ENCODE measurements around the gene RNFT1. TPM values are rescaled to one million over a fixed set of nuclear protein-coding genes. Genes with fewer than 3 reads are reported as not detected.
A peak's percentile ranks its signal among the peaks of the same experiment; 100 is the strongest.

Gene RNFT1
- total RNA-seq, 1 experiment from 2014 or later, result 6.8 TPM

DNA sequence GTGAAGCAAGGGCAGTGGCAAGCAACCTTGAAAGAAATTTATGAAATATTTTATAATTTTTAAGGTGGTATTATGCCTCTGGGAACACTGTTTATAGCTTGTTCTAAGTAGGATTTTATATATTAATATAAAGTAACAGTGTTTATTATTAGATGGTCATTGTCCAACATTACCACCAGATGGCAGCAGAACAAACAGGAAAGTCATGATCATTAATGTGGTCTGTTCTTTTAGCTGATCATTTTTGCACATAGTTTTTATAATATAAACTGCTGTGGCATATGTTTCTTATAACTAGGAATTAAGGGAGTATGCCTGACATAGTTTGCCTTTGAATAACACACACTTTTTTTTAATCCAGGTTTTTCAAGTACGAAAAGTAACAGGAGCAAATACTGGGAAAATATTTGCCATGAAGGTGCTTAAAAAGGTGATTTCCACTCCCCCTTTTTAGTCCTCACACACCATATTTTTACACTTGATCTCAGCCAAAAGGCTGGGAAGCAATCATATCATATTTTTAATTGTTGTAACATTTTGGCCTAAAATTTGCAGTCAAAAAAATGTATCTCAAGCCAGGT lies 50.2 kb downstream of the RNFT1 start:
- no peak overlapping the region for H2BK20ac ChIP-seq (ENCODE audit: low read depth, low read length, poor library complexity, severe bottlenecking)
- Mint-ChIP-seq H3K4me1 (no peaks in the 10 kb centered on the region), H3K27me3 (ENCODE audit: low read depth) (no peaks in the 10 kb centered on the region), H3K9me3 (no peaks in the 10 kb centered on the region), H3K36me3 (ENCODE audit: insufficient read depth in 1 of 3, low read depth in 3 of 3) (peaks cover 4 to 38% (median 28%) of the 10 kb centered on the region in 3 experiments; a peak in 6 of 7 replicates), H3K27ac (no peak overlapping the region), H3K4me3 (no peak overlapping the region)
- H3K27ac ChIP-seq (ENCODE audit: insufficient read length, low read depth, low read length), result no peak overlapping the region
- H3K79me1 ChIP-seq (ENCODE audit: insufficient read depth, low read depth, low read length, poor library complexity, severe bottlenecking), result no peaks in the 10 kb centered on the region
- no peak overlapping the region for H4K91ac ChIP-seq (ENCODE audit: insufficient read length, low read depth, low read length)
- H3K27me3 ChIP-seq (ENCODE audit: insufficient read depth, low read length), result no peaks in the 10 kb centered on the region
- no peak overlapping the region for H3K4me2 ChIP-seq (ENCODE audit: insufficient read depth, insufficient read length, low read length)
- no CpG with 5 or more reads among the region's 1 CpG for WGBS (ENCODE audit: extremely low coverage, insufficient read length, low lambda C conversion rate)
- no peak overlapping the region for H3K9ac ChIP-seq (ENCODE audit: extremely low read depth, insufficient read length, low read length)
- no peak overlapping the region for H3K18ac ChIP-seq (ENCODE audit: insufficient read length, low read depth, low read length)
- no peak overlapping the region for H3K4ac ChIP-seq (ENCODE audit: low read depth, low read length)
- TF ChIP-seq, protein P1, sequence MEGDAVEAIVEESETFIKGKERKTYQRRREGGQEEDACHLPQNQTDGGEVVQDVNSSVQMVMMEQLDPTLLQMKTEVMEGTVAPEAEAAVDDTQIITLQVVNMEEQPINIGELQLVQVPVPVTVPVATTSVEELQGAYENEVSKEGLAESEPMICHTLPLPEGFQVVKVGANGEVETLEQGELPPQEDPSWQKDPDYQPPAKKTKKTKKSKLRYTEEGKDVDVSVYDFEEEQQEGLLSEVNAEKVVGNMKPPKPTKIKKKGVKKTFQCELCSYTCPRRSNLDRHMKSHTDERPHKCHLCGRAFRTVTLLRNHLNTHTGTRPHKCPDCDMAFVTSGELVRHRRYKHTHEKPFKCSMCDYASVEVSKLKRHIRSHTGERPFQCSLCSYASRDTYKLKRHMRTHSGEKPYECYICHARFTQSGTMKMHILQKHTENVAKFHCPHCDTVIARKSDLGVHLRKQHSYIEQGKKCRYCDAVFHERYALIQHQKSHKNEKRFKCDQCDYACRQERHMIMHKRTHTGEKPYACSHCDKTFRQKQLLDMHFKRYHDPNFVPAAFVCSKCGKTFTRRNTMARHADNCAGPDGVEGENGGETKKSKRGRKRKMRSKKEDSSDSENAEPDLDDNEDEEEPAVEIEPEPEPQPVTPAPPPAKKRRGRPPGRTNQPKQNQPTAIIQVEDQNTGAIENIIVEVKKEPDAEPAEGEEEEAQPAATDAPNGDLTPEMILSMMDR (conservative IDR thresholded peaks at IDR 0.05), result peak; percentile 79
- DNase-seq, result no peak
- H4K5ac ChIP-seq (ENCODE audit: insufficient read length, low read depth, low read length), result no peak overlapping the region
- no peaks in the 10 kb centered on the region for H3K9me3 ChIP-seq (ENCODE audit: control insufficient read depth, low read depth, low read length)
- H4K8ac ChIP-seq (replicated peaks; ENCODE audit: insufficient read length, low read depth, low read length), result no peak overlapping the region
- H4K20me1 ChIP-seq (ENCODE audit: control insufficient read depth, insufficient read depth, insufficient read length), result no peaks in the 10 kb centered on the region
- H3K4me1 ChIP-seq (ENCODE audit: insufficient read depth, low read length), result no peaks in the 10 kb centered on the region
- no peak overlapping the region for H3K23ac ChIP-seq (ENCODE audit: insufficient read length, low read depth, low read length)
- H3K14ac ChIP-seq (ENCODE audit: insufficient read depth, low read length), result no peak overlapping the region
- no peak overlapping the region for H2BK120ac ChIP-seq (ENCODE audit: low read depth, low read length, poor library complexity, severe bottlenecking)
- no peak overlapping the region for H2AK5ac ChIP-seq (ENCODE audit: insufficient read length, low read length)
- H2BK5ac ChIP-seq (ENCODE audit: insufficient read length, low read length), result no peak overlapping the region
- no peak overlapping the region for H3K56ac ChIP-seq (ENCODE audit: insufficient read length, low read depth, low read length)
- no peak overlapping the region for H2AFZ ChIP-seq (ENCODE audit: low read length)
- no peaks in the 10 kb centered on the region for H3K79me2 ChIP-seq (ENCODE audit: insufficient read depth, low read length)
- no peaks in the 10 kb centered on the region for H3K23me2 ChIP-seq (ENCODE audit: insufficient read length, low read depth, low read length, poor library complexity, severe bottlenecking)
- no peak overlapping the region for H3T11ph ChIP-seq (ENCODE audit: low read length)
- H2BK12ac ChIP-seq (ENCODE audit: insufficient read length, low read depth, low read length), result no peak overlapping the region
- H2BK15ac ChIP-seq (ENCODE audit: low read depth, low read length), result no peak overlapping the region

Measured in H9 (cell line).